Measurements from ENCODE around the gene ANKH. TPM values are rescaled to one million over a fixed set of nuclear protein-coding genes. Genes with fewer than 3 reads are reported as not detected.
"Not testable (repeated sequence)": the region's sequence is repeated elsewhere in the genome, so short reads cannot be mapped to it uniquely, and the experiment has no call there.

ANKH gene
- total and polyA plus RNA-seq, 2 experiments from 2014 or later, result 27.6 to 29.9 TPM

- Histone ChIP-seq H3K4me3 (no peak overlapping the region), H3K4me2 (peak overlapping the region; percentile 33), H3K9me3 (ENCODE audit: low read depth) (no peaks in the 10 kb centered on the region), H3K9me2 (replicated peaks; ENCODE audit: insufficient read depth) (no peaks in the 10 kb centered on the region), H3K27ac (peak overlapping the region; percentile 10), H4K20me1 (ENCODE audit: insufficient read depth, poor library complexity, severe bottlenecking) (no peaks in the 10 kb centered on the region), H3K4me1 (ENCODE audit: insufficient read depth) (peaks cover 23% of the 10 kb centered on the region), H2AFZ (no peak overlapping the region), H3K27me3 (no peaks in the 10 kb centered on the region), H3K79me2 (peaks cover 23% of the 10 kb centered on the region), H3K36me3 (replicated peaks; ENCODE audit: insufficient read depth, low read depth) (no peaks in the 10 kb centered on the region)
- WGBS (ENCODE audit: low lambda C conversion rate, missing lambda C conversion rate), result 43% methylated on average over 9 of the region's 9 CpGs
- TF ChIP-seq CTCF (IDR thresholded peaks at IDR 0.05; ENCODE audit: poor library complexity) (no peak), EZH2 (IDR thresholded peaks at IDR 0.05; ENCODE audit: borderline replicate concordance) (no peak), EZH2phosphoT487 (IDR thresholded peaks at IDR 0.05; ENCODE audit: low read depth, severe bottlenecking, unreplicated experiment) (no peak)
- no peak for DNase-seq (ENCODE audit: low spot score)
Measured at GRCh38 chr5:14850419-14851049, 21.0 kb downstream of the ANKH start.

GRCh38 chr5:14849516-14850294 is 21.9 kb downstream of the ANKH start:
- Histone ChIP-seq H3K4me2 (no peak overlapping the region), H3K36me3 (replicated peaks; ENCODE audit: insufficient read depth, low read depth) (no peaks in the 10 kb centered on the region), H3K27ac (no peak overlapping the region)

GRCh38 chr5:14848942-14849341 is 22.6 kb downstream of the ANKH start:
- not testable (repeated sequence) for H3K27me3 ChIP-seq; H4K20me1 ChIP-seq (ENCODE audit: insufficient read depth, poor library complexity, severe bottlenecking); H3K9me3 ChIP-seq (ENCODE audit: low read depth); H2AFZ ChIP-seq; H3K9me2 ChIP-seq (replicated peaks; ENCODE audit: insufficient read depth); H3K4me3 ChIP-seq; H3K36me3 ChIP-seq (replicated peaks; ENCODE audit: insufficient read depth, low read depth); H3K27ac ChIP-seq; DNase-seq (ENCODE audit: low spot score); H3K4me2 ChIP-seq
- Histone ChIP-seq H3K79me2 (peaks cover 11% of the 10 kb centered on the region), H3K4me1 (ENCODE audit: insufficient read depth) (peaks cover 23% of the 10 kb centered on the region)
- WGBS (ENCODE audit: low lambda C conversion rate, missing lambda C conversion rate), result 47% methylated on average over 3 of the region's 3 CpGs

More at GRCh38 chr5:14849516-14850294, 21.9 kb downstream of the ANKH start:
- TF ChIP-seq CTCF (IDR thresholded peaks at IDR 0.05; ENCODE audit: poor library complexity), result no peak
- no peak for TF ChIP-seq EZH2phosphoT487 (IDR thresholded peaks at IDR 0.05; ENCODE audit: low read depth, severe bottlenecking, unreplicated experiment)
- no peak for TF ChIP-seq EZH2 (IDR thresholded peaks at IDR 0.05; ENCODE audit: borderline replicate concordance)
- no peaks in the 10 kb centered on the region for H4K20me1 ChIP-seq (ENCODE audit: insufficient read depth, poor library complexity, severe bottlenecking)
- H3K9me3 ChIP-seq (ENCODE audit: low read depth), result no peaks in the 10 kb centered on the region
- H3K79me2 ChIP-seq, result peaks cover 18% of the 10 kb centered on the region
- H3K4me3 ChIP-seq, result no peak overlapping the region
- WGBS (ENCODE audit: low lambda C conversion rate, missing lambda C conversion rate), result 74% methylated on average over 14 of the region's 14 CpGs
- no peak overlapping the region for H2AFZ ChIP-seq
- H3K27me3 ChIP-seq, result no peaks in the 10 kb centered on the region
- H3K4me1 ChIP-seq (ENCODE audit: insufficient read depth), result peaks cover 23% of the 10 kb centered on the region
- H3K9me2 ChIP-seq (replicated peaks; ENCODE audit: insufficient read depth), result no peaks in the 10 kb centered on the region
- no peak for DNase-seq (ENCODE audit: low spot score)

- 97% methylated on average over 20 of the region's 21 CpGs for WGBS (ENCODE audit: low lambda C conversion rate, missing lambda C conversion rate)
- no peak for TF ChIP-seq EZH2 (IDR thresholded peaks at IDR 0.05; ENCODE audit: borderline replicate concordance)
- no peak for TF ChIP-seq EZH2phosphoT487 (IDR thresholded peaks at IDR 0.05; ENCODE audit: low read depth, severe bottlenecking, unreplicated experiment)
- TF ChIP-seq CTCF (IDR thresholded peaks at IDR 0.05; ENCODE audit: poor library complexity), result no peak
- Histone ChIP-seq H3K36me3 (replicated peaks; ENCODE audit: insufficient read depth, low read depth) (no peaks in the 10 kb centered on the region), H3K4me2 (no peak overlapping the region), H3K4me1 (ENCODE audit: insufficient read depth) (peaks cover 23% of the 10 kb centered on the region), H2AFZ (no peak overlapping the region), H3K9me3 (ENCODE audit: low read depth) (no peaks in the 10 kb centered on the region), H3K4me3 (no peak overlapping the region), H3K79me2 (peaks cover 11% of the 10 kb centered on the region), H3K9me2 (replicated peaks; ENCODE audit: insufficient read depth) (no peaks in the 10 kb centered on the region), H3K27ac (no peak overlapping the region), H3K27me3 (no peaks in the 10 kb centered on the region), H4K20me1 (ENCODE audit: insufficient read depth, poor library complexity, severe bottlenecking) (no peaks in the 10 kb centered on the region)
- no peak for DNase-seq (ENCODE audit: low spot score)
Measured at GRCh38 chr5:14848385-14848784, 23.2 kb downstream of the ANKH start.
